Bronchial epithelial cell (primary cell): ENCODE data around the gene EYS. TPM values are rescaled to one million over a fixed set of nuclear protein-coding genes. Genes with fewer than 3 reads are reported as not detected.

Experiments used
- DNase-seq: peaks from one replicate; pipeline ENCODE4 v3.0.0-alpha.2; 2010; ENCODE audit warnings: low read depth
- FAIRE-seq: peaks from 2 replicates; lab custom pipeline; 2011; peaks lifted over from hg19 to GRCh38; lab: Jason Lieb, UNC
- H3K27me3 ChIP-seq: 2 replicates; pipeline ENCODE4 v1.5.1; 2011; ENCODE audit warnings: low read length; ENCODE audit not compliant: control insufficient read depth, insufficient read depth
- H3K36me3 ChIP-seq: 2 replicates; pipeline ENCODE4 v1.5.1; 2011; ENCODE audit warnings: low read length; ENCODE audit not compliant: control insufficient read depth, insufficient read depth
- H3K4me3 ChIP-seq: 2 replicates; pipeline ENCODE4 v1.5.1; 2011; ENCODE audit warnings: mild to moderate bottlenecking, low read depth, low read length, control low read depth
- CTCF ChIP-seq: IDR thresholded peaks from 2 replicates; pipeline ENCODE4 v1.5.1; 2011; ENCODE audit warnings: mild to moderate bottlenecking, moderate library complexity, low read length, control low read depth, inconsistent platforms; ENCODE audit not compliant: insufficient read depth, severe bottlenecking
- total RNA-seq: library from RNA; depleted of rRNA; stranded (reverse); fragments of >200 nt; gene quantifications from 2 replicates; pipeline ENCODE4 v1.2.1, GENCODE V29; 2014

Gene EYS
- total RNA-seq, 1 donor from 2014 or later, result 0.53 TPM

- TF ChIP-seq CTCF, result no peak
- FAIRE-seq, result no peak
- Histone ChIP-seq H3K27me3 (no peaks in the 10 kb centered on the region), H3K36me3 (no peaks in the 10 kb centered on the region), H3K4me3 (no peak overlapping the region)
- DNase-seq, result no peak
Observed at GRCh38 chr6:64376394-64376793, 1330.6 kb downstream of the EYS start.

- no peak overlapping the region for H3K4me3 ChIP-seq
- TF ChIP-seq CTCF, result no peak
- H3K36me3 ChIP-seq, result no peaks in the 10 kb centered on the region
- no peak for DNase-seq
- no peak for FAIRE-seq
- no peaks in the 10 kb centered on the region for H3K27me3 ChIP-seq
Observed at GRCh38 chr6:64357430-64357829, 1349.6 kb downstream of the EYS start.

- no peak overlapping the region for H3K4me3 ChIP-seq
- no peaks in the 10 kb centered on the region for H3K36me3 ChIP-seq
- FAIRE-seq, result no peak
- no peak for DNase-seq
- H3K27me3 ChIP-seq, result no peaks in the 10 kb centered on the region
- TF ChIP-seq CTCF, result no peak
Observed at GRCh38 chr6:64347411-64347810, 1359.6 kb downstream of the EYS start.

- no peak for TF ChIP-seq CTCF
- H3K36me3 ChIP-seq, result no peaks in the 10 kb centered on the region
- H3K27me3 ChIP-seq, result no peaks in the 10 kb centered on the region
- H3K4me3 ChIP-seq, result no peak overlapping the region
- DNase-seq (no peak), FAIRE-seq (no peak)
Observed at GRCh38 chr6:64335195-64335594, 1371.8 kb downstream of the EYS start.

GRCh38 chr6:64334636-64335035 is 1372.4 kb downstream of the EYS start:
- Histone ChIP-seq H3K4me3 (no peak overlapping the region), H3K36me3 (no peaks in the 10 kb centered on the region), H3K27me3 (no peaks in the 10 kb centered on the region)
- FAIRE-seq (no peak), DNase-seq (no peak)
- no peak for TF ChIP-seq CTCF

GRCh38 chr6:64330694-64331307 is 1376.2 kb downstream of the EYS start:
- Histone ChIP-seq H3K27me3 (no peaks in the 10 kb centered on the region), H3K4me3 (no peak overlapping the region), H3K36me3 (no peaks in the 10 kb centered on the region)
- peak; percentile 74 for TF ChIP-seq CTCF
- peak; percentile 36 for FAIRE-seq
- peak; percentile 47 for DNase-seq
